IPS-NIHi11 (cell line): Measurements from ENCODE around the gene POC1A.

Experiments
- DNase-seq: peaks from one replicate; pipeline ENCODE4 v3.0.0; 2012; ENCODE audit warnings: mixed read lengths, low spot score

The POC1A gene

GRCh38 chr3:52150860-52151259 is 3.4 kb downstream of the POC1A start:
- DNase-seq = no peak

DNA sequence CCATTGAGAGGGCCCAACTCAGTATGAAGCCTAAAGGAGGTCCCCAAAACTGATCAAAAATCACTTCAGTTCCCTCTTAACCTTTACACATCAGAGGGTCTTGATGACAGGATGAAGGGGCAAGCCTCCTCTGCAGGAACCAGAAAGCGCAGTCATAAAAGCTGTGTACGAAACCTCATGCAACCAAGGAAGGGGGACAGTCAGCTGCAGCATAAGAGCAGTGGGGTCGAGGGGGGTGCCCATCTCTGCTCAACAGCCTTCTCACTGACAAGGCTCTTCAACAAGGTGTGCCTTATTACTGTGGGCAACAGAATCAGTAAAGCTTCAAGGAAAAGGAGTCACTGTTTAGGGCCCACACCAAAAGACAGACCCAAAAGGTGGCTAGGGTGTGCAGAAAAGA is 3.9 kb downstream of the POC1A start:
- no peak for DNase-seq

DNA sequence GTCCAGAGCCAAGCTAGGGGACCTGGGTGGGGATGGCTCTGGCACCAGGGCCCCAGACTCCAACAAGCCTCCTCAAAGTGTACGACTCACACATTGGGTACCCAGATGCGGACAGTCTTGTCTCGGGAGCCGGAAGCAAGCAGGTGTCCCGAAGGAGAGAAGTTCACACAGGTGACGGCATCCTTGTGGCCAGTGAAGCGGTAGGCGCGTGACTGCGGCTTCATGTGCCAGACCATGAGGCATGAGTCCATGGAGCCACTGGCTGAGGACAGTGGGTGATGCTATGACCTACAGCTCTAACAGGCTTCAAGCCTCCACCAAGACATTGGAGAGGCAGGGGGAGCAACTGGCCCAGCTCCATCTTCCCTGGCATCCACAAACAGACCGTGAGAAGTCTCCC is 4.5 kb downstream of the POC1A start:
- DNase-seq = no peak

DNA sequence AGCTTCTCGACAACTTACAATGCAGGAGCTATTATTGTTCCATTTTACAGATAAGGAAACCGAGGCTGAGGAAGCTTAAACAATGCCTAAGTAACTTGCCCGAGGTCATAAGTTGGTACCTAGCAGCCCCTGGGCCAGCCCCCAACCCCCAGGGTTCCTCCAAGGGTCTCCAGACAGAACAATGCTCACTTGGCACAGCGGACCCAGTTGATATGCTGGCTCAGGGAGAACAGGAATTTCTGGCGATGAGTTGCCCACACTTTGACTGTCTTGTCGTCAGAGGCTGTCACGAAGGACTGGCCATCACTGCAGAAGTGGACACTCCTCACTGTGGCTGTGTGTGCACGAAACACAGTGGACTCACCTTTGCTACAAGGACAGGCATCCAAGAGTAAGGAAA is 5.2 kb downstream of the POC1A start:
- no peak for DNase-seq

DNA sequence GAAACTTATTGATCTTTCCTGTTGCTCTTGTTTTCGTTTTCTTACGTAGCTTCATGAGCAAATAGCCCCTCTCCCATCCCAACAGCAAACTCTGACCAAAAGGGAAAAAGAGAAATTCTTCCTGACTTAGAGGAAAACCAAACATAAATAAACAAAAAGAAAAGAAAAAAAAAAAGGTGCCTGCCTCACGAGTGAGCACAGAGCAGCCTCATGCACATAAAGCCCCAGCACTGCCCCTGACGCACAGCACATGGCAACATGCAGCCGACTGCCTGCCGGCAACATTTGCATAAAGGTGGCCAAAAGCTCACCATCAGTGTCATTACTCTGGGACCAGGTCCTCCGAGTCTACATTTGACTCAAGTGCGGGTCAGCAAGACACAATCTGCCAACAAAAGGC is 6.4 kb downstream of the POC1A start:
- DNase-seq = no peak

DNA sequence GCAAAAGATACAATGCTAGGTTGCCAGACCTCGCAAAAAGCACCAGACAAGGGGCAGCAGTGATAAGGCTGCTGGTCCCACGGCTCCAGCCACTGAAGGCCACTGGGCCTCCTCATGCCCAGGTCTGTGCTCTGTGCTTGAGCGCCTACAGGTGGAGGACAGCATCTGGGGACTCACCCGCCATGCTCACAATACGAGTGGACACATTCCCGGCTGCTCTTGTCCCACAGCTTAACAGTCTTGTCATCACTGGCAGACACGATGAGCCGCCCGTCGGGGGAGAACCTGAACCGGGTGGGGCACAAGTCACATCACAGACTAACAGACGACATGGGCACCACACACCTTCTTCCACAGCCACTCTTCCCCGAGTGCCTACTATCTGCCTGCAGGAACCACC is 7.4 kb downstream of the POC1A start:
- no peak for DNase-seq

DNA sequence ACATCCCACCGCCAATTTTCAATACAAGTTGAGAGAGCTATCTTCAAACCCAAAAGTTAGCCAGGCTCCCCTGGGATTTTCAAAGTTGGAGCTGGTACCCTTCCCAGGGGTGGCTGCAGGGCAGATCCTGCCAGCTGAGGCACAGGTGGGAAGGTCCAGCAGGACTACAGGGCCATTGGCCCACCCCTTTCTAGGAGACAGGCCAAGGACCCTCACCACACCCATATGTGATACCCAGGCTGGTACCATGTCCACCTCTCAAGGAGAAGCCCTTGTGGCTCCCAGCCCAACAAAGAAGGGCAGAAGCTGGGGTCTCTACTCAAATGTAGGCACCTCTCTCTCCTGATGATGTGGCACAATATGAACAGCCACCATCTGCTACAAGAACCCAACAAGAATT is 8.0 kb downstream of the POC1A start:
- DNase-seq = no peak

GRCh38 chr3:52145736-52146110 is 8.5 kb downstream of the POC1A start:
- no peak for DNase-seq

GRCh38 chr3:52144796-52145735 is 9.2 kb downstream of the POC1A start:
- DNase-seq = no peak

- DNase-seq = peak; percentile 95
Measured at GRCh38 chr3:52144034-52144795, 10.0 kb downstream of the POC1A start.

GRCh38 chr3:52143616-52144015 is 10.6 kb downstream of the POC1A start:
- no peak for DNase-seq

DNA sequence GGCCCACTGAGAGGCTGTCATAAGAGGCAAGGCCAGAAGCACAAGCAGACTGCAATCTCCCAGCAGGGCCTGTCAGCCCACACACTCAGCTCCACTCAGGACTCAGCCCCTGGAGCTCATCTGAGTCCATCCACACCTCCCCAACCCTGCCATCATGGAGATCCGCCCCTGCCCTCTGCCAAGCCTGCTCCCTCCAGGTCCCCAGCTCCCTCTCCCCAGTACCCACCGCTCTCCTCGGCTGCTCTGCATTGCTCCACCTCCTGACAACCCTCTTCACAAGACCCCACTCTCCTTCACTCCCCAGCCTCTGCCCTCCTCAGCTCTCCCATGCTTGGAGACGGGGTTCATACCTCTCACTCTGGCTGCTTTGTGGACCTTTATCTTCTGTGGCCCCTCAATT is 11.1 kb downstream of the POC1A start:
- no peak for DNase-seq

DNA sequence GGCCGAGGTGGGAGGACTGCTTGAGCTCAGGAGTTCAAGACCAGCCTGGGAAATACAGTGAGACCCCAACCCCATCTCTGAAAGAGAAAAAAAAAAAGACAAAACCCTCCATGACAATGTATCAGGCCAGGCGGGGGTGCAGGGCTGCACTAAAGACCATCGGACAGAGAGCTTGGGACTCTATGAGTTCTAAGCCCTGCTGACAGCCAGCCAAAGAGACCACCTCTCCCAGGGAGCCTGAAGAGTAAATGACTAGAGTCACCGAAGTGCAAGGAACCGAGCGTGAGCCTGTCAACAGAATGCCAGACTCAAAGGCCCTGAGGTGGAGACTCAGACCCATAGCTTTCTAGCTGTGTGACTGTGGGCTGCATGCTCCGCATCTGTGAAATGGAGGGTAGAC is 12.5 kb downstream of the POC1A start:
- DNase-seq = no peak

DNA sequence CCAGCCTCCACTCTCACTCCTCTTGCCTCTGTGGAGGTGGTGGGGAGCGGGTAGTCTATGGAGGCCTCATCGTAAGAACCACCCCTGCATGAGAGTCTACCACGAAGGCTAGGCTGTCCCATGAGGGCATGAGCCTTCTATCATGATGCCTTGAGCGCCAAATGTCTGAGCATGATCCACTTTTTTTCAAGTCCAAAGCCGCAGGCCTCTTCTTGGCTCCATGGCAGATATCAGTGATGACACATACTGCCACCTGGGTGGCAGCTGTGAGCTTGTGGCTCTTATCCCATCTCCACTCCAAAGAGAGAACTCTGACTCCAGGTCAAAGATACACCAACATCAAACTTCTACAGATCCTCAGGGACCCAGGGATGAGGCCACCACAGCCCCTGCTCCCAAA is 13.5 kb downstream of the POC1A start:
- DNase-seq = no peak

- DNase-seq = no peak
Measured at GRCh38 chr3:52140000-52140399, 14.2 kb downstream of the POC1A start.

- DNase-seq = no peak
Measured at GRCh38 chr3:52137311-52137710, 16.9 kb downstream of the POC1A start.

GRCh38 chr3:52136513-52136912 is 17.7 kb downstream of the POC1A start:
- DNase-seq = no peak

DNA sequence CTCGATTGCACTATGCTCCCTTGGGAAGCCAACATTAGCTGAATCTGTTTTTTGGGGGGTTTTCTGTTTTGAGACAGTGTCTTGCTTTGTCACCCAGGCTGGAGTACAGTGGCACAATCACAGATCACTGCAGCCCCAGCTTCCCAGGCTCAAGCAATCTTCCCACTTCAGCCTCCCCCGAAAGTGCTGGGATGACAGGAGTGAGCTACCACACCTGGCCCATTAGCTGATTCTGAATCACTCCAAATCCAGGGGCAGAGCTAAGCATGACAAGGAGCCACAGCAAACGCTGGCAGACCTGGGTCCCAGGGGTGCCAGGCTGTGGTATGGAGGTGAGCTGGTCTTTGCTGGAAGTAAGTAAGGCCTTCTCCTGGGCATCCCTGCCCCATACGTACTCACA is 18.9 kb downstream of the POC1A start:
- DNase-seq = no peak

GRCh38 chr3:52134761-52135160 is 19.5 kb downstream of the POC1A start:
- DNase-seq = no peak

- DNase-seq = no peak
Measured at GRCh38 chr3:52132930-52133329, 21.3 kb downstream of the POC1A start.

DNA sequence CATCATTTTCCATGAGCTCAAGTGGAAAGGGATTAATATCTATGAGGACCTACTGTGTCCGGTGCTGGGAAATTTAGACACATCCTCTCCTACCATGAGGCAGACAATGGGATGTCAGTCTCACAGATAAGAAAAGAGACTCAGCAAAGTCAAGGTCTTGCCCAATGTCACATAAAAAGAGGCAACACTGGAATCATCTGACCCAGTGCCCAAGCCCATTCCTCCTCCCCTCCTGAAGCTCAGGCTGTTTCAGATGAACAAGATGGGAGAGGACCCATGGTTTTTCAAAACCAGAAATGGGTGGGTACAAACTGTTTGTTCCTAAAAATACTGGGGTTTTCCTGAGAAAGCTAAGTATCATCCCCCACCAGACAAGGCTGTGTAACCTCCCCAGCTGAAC is 22.2 kb downstream of the POC1A start:
- no peak for DNase-seq

- no peak for DNase-seq
Measured at GRCh38 chr3:52130966-52131622, 23.1 kb downstream of the POC1A start.

DNA sequence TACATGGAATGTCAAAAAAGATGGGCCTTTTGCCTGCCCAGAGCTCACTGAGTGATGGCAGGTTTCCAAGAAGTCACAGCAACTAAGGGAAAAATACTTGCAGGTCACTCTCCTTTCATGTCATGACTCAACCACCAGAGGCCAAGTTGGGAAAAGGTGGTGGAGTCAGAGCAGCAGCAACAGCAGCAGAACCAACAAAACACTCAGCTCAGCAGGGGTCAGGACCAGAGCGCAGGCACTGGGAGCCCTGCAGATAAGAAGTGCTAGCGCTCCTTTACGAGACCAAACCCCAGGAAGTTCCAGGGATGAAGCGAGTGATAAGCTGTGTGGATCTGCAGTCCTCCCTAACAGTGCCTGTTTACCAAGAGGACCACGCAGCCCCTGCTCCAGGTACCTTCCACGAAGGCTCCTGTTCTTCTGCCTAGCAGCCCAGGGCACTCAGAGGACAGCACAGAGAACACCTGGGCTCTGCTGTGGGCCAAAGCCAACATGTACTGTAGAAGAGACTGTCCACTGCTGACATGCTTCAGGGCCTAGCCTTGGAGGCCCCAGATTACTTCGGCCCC is 26.0 kb downstream of the POC1A start:
- DNase-seq = peak; percentile 51
